Muscle layer of colon (tissue), 2 donors: ENCODE data around the gene ALDH4A1.

Experiments used
- H3K27ac ChIP-seq: one replicate; pipeline ENCODE4 v1.7.0; 2013; ENCODE audit warnings: low read depth, mild to moderate bottlenecking, low read length, moderate library complexity
- H3K27me3 ChIP-seq, 2 donors: one replicate each; pipeline ENCODE4 v1.7.0; 2013; ENCODE audit warnings: low read length in 2 of 2, mild to moderate bottlenecking in 2 of 2; ENCODE audit not compliant: insufficient read depth in 2 of 2, control insufficient read depth in 1 of 2
- H3K36me3 ChIP-seq: one replicate; pipeline ENCODE4 v1.7.0; 2013; ENCODE audit warnings: mild to moderate bottlenecking, low read length; ENCODE audit not compliant: insufficient read depth
- H3K4me1 ChIP-seq: one replicate; pipeline ENCODE4 v1.7.0; 2013; ENCODE audit warnings: mild to moderate bottlenecking, low read length; ENCODE audit not compliant: insufficient read depth
- H3K4me3 ChIP-seq, 2 donors: one replicate each; pipeline ENCODE4 v1.7.0; 2013; ENCODE audit warnings: low read length in 2 of 2, low read depth in 1 of 2, mild to moderate bottlenecking in 1 of 2, moderate library complexity in 1 of 2
- H3K9ac ChIP-seq: one replicate; pipeline ENCODE4 v1.7.0; 2013; ENCODE audit warnings: low read length
- H3K9me3 ChIP-seq: one replicate; pipeline ENCODE4 v1.7.0; 2013; ENCODE audit warnings: mild to moderate bottlenecking, low read length
- donor health status: abdominal sarcoma.
- donor health status: Adenocarcinoma of cecum.

ALDH4A1 gene

DNA sequence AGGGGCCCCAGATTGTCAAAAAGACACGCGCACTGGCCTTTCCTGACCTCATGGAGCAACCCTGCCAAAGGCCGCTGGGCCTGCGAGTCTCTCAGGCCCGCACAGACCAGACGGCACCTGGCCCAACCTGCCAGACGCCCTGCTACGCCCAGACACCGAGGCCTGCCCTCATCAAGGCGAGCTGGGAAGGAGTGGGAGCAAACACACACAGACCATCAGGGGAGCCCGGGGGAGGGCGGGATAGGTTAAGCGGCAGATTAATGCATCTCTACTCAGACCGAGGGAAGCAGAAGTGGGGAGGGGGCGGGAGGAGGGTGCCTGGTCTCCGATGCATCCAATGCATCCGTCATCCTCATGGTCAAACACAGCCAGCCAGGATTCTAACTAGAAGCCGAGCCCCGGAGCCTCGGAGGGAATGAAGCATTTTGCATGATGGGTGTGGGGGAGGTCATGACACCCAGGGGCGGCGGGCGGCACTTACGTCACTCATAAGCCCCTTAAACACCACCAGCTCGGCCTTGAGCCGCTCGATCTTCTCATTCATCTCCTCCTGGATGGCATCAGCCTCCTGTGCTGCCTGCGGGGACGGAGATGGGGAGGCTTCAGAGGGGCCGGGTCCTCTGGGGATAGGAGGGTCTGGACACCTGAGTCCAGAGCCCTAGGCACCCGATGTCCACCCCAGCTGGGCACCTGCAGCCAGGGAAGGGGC is 17.0 kb upstream of the ALDH4A1 start:
- H3K4me1 ChIP-seq = peaks cover 32% of the 10 kb centered on the region
- H3K36me3 ChIP-seq = peaks cover 36% of the 10 kb centered on the region
- H3K4me3 ChIP-seq = no peak overlapping the region
- no peak overlapping the region for H3K27ac ChIP-seq
- no peaks in the 10 kb centered on the region for H3K9me3 ChIP-seq
- no peak overlapping the region for H3K9ac ChIP-seq
- no peaks in the 10 kb centered on the region for H3K27me3 ChIP-seq

DNA sequence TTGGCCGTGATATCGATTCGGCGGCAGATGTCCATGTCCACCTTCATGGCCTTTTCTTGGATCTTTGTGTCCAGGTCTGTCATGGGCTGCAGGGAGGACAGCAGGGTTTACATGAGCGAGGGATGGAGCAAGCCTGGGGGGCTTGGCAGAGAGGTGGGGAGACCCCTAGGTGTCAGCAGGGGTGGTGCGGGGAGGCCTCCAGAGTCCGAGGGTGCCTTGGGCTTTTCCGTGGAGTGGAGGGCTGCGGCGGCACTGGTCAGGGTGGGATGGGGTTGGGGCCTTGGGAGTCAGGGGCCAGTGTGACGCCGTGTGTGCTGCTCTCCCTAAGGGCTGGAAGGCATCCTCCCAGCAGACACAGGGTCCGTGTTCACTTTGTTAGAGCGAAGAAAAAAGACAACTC is 16.1 kb upstream of the ALDH4A1 start:
- Histone ChIP-seq H3K27ac (no peak overlapping the region), H3K4me3 (no peak overlapping the region), H3K36me3 (peaks cover 36% of the 10 kb centered on the region), H3K9ac (no peak overlapping the region), H3K4me1 (peaks cover 26% of the 10 kb centered on the region), H3K9me3 (no peaks in the 10 kb centered on the region), H3K27me3 (no peaks in the 10 kb centered on the region)

GRCh38 chr1:18917071-18917799 is 14.9 kb upstream of the ALDH4A1 start:
- peaks cover 22% of the 10 kb centered on the region for H3K4me1 ChIP-seq
- no peak overlapping the region for H3K9ac ChIP-seq
- no peak overlapping the region for H3K27ac ChIP-seq
- H3K9me3 ChIP-seq = no peaks in the 10 kb centered on the region
- peaks cover 36% of the 10 kb centered on the region for H3K36me3 ChIP-seq
- H3K4me3 ChIP-seq = no peak overlapping the region
- H3K27me3 ChIP-seq = no peaks in the 10 kb centered on the region

DNA sequence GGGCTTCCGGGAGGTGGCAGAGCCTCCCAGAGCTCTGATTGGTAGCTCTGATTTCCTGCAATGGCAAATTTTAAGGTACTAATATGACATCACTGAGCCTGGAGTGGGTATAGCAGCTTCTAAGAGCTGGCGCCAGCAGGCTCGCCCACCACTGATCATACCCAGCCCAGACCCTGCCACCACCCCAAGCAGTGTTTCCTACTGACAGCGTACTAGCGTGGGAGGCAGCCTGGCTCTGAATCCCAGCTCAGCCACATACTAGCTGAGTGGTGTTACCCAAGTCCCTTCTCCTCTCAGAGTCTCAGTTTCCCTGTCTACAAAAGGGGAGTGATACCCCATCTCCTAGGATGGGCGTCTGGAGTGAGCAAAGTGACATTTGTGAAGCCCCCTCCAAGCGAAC is 13.0 kb upstream of the ALDH4A1 start:
- H3K36me3 ChIP-seq = peaks cover 37% of the 10 kb centered on the region
- no peak overlapping the region for H3K4me3 ChIP-seq
- H3K4me1 ChIP-seq = peaks cover 9% of the 10 kb centered on the region
- H3K9me3 ChIP-seq = no peaks in the 10 kb centered on the region
- no peaks in the 10 kb centered on the region for H3K27me3 ChIP-seq
- no peak overlapping the region for H3K27ac ChIP-seq
- no peak overlapping the region for H3K9ac ChIP-seq

GRCh38 chr1:18913065-18913835 is 10.9 kb upstream of the ALDH4A1 start:
- Histone ChIP-seq H3K4me1 (peaks cover 11% of the 10 kb centered on the region), H3K36me3 (peaks cover 55% of the 10 kb centered on the region), H3K27me3 (no peaks in the 10 kb centered on the region), H3K27ac (no peak overlapping the region), H3K4me3 (no peak overlapping the region), H3K9ac (no peak overlapping the region), H3K9me3 (no peaks in the 10 kb centered on the region)

DNA sequence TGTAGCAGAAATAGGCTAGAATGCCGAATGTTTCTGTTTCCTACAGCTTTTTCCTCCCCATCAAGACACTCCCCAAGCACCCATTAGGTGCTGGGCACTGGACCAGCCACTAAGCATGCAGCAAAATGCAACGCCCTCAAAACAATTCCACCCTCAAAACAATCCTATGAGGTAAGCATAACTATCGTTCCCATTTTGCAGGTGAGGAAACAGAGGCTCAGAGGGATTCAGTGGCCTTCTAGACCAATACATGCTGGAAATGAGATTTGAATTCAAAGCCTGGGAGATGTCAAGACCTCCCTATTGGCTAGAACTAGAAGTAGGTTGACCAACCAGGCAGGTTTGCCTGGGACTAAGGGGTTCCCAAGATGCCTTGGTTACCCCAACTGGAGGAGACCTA is 10.2 kb upstream of the ALDH4A1 start:
- H3K36me3 ChIP-seq = peaks cover 58% of the 10 kb centered on the region
- H3K27me3 ChIP-seq = no peaks in the 10 kb centered on the region
- H3K9ac ChIP-seq = no peak overlapping the region
- H3K4me1 ChIP-seq = peaks cover 18% of the 10 kb centered on the region
- no peak overlapping the region for H3K4me3 ChIP-seq
- no peak overlapping the region for H3K27ac ChIP-seq
- no peaks in the 10 kb centered on the region for H3K9me3 ChIP-seq

DNA sequence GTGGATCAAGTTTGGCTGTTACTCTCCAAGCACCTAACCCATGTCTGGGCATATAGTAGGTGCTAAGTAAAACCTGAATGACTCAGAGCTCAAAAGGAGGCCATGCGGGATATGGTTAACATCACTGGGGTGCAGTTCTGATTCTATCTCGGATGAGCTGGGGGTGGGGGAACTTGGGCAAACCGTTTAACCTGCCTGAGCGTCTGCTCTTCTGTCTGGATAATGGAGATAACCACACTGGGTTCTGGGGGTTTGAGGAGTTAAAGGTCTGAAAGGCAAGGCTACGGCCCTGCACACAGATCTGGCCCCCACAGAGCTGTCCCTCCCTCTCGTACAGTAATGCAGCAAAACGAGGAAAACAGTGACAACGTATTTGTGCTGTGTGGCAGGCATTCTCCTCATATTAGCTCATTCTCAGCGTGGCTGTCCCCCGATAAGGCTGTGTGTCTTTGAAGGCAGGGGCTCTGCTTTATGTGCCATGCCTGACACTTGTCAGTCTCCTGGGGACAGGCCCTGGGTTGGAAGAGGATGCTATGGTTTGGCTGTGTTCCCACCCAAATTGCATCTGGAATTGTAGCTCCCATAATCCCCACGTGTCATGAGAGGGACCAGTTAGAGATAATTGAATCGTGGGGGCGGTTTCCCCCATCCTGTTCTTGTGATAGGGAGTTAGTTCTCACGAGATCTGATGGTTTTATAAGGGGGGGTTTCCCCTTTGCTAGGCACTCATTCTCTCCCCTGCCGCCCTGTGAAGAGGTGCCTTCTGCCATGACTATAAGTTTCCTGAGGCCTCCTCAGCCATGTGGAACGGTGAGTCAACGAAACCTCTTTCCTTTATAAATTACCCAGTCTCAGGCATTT is 6.8 kb upstream of the ALDH4A1 start:
- Histone ChIP-seq H3K27me3 (no peaks in the 10 kb centered on the region), H3K36me3 (peaks cover 50% of the 10 kb centered on the region)

DNA sequence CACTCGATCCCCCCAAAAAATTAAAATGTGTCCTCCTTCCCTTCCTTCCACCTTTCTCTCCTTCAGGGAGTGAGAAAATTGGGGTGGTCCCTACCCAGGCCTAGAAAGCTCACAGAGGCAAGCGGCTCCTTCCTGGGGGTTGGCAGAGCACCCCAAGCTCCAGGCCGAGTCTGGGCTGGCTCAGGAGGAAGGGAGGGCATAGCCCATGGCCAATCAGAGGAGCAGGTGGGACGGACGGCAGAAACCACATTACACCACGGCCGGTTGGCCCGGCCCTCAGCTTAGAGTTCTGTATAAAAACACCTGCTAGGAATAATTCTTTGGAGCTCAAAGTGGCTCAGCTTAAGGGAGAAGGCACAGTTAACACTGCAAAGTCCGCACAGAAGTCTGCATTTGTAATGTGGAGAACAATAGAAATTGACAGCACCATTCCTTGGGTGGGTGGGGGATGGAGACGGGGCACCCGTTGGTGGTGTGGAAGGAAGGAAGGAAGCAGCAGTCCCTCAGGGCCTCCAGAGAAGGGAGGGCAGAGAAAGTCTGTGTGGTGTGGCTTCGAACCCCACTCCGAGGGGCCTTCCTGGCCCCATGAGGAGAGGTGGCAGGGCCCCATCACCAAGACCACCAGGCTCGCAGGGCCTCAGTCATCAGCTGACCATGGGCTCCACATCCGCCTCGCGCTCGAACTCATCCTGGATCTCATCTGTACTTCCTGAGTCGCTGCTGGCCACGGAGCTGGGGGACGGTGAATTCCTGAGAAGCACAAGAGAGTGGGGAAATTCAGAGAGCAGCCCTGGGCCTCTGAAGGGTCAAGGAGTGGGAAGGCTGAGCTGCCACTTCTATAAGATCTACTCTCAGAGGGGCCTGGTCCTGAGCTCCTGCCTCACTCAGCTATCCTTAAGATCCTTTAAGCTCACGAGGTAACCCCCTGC is 5.8 kb upstream of the ALDH4A1 start:
- peaks cover 28% of the 10 kb centered on the region for H3K4me1 ChIP-seq
- no peaks in the 10 kb centered on the region for H3K9me3 ChIP-seq
- H3K4me3 ChIP-seq = no peak overlapping the region
- H3K27ac ChIP-seq = peak overlapping the region; percentile 51
- H3K9ac ChIP-seq = peak overlapping the region; percentile 38
- H3K36me3 ChIP-seq = peaks cover 50% of the 10 kb centered on the region
- no peaks in the 10 kb centered on the region for H3K27me3 ChIP-seq

More for the DNA sequence above, 6.8 kb upstream of the ALDH4A1 start:
- Histone ChIP-seq H3K4me1 (peaks cover 27% of the 10 kb centered on the region), H3K9ac (no peak overlapping the region), H3K27ac (no peak overlapping the region), H3K9me3 (no peaks in the 10 kb centered on the region), H3K4me3 (no peak overlapping the region)

DNA sequence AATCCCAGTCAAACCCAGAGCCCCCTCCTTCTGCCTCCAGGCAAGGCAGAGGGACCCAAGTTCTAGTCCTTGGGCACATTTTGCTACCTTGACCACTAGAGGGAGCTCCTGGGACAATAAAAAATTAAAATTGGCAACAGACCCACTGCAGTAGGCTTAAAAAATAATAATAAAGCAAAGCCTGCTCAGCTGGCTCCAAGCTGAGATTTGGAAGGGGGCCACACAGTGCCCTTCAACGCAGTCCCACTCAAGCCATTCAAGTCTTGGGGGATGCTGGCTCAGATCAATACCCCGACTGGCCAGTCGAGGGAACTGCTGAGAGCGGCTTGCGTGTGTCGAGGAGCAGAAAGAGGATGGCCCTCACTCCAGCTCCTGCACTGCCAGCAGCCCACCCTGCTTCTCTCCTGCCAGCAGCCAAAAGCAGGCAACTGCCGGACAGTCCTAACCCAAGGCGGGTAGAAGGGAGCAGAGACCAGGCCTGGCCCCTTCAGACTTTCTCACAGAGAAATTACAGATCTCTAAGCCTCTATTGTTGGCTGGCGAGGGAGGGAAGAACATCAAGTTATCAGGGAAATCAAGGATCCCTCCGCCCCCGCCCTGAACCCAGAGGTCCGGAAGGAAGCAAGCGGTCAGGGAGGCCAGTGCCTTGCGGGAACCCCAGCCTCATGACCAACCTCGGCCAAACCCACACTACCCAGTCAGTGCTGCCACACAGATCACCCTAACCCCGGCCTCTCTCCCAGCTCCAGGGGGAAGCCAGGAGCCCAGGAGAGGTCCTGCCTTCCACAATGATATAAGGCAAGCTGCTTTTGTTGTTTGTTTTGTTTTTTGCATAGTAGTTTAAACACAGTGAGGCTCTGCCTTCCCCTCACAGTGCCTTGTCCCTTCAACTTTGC is 4.9 kb upstream of the ALDH4A1 start:
- Histone ChIP-seq H3K4me1 (peaks cover 26% of the 10 kb centered on the region), H3K4me3 (peak overlapping the region in 1 of 2 donors; percentile 32), H3K27ac (peak overlapping the region; percentile 51), H3K9me3 (no peaks in the 10 kb centered on the region), H3K36me3 (peaks cover 50% of the 10 kb centered on the region), H3K9ac (peak overlapping the region; percentile 38), H3K27me3 (no peaks in the 10 kb centered on the region)
